Measurements from ENCODE around the gene HES7.

The HES7 gene

GRCh38 chr17:8166731-8167130, 42.8 kb upstream of the HES7 start:
- Histone ChIP-seq H3K4me3 (ENCODE audit: low read length) (no peak overlapping the region), H3K4me1 (ENCODE audit: low read length) (peaks cover 17% of the 10 kb centered on the region), H3K27ac (ENCODE audit: low read length) (no peak overlapping the region), H3K4me2 (ENCODE audit: low read length) (no peak overlapping the region), H2AFZ (ENCODE audit: low read depth, low read length) (no peak overlapping the region), H3K9me3 (ENCODE audit: insufficient read depth, low read length) (no peaks in the 10 kb centered on the region), H4K20me1 (ENCODE audit: insufficient read depth, low read length) (peaks cover 4% of the 10 kb centered on the region; the same call in 1 of the 2 replicates), H3K79me2 (ENCODE audit: low read length) (peaks cover 10% of the 10 kb centered on the region), H3K27me3 (ENCODE audit: low read depth, low read length) (no peaks in the 10 kb centered on the region), H3K36me3 (replicated peaks; ENCODE audit: low read depth, low read length) (no peaks in the 10 kb centered on the region), H3K9ac (ENCODE audit: low read length) (no peak overlapping the region)
- TF ChIP-seq EZH2phosphoT487 (IDR thresholded peaks at IDR 0.05; ENCODE audit: low read depth) = no peak
- no peak for TF ChIP-seq CTCF (IDR thresholded peaks at IDR 0.05; ENCODE audit: low read depth, low read length)

DNA sequence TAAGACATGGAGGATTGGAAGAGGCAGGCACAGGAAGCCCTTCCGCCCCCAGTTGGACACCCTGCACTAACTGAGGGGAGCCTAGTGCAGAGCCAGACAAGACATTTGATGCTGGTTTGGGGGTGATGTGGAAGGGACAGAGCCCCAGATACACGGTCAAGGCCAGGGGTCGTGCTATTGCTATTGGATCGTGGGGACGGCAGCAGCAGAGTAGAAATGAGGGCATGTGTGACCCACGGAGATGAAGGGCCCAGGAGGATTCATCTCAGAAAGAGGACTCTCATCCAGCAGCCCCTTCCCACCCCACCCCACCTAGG, 40.9 kb upstream of the HES7 start:
- peaks cover 8% of the 10 kb centered on the region; the same call in 1 of the 2 replicates for H4K20me1 ChIP-seq (ENCODE audit: insufficient read depth, low read length)
- H3K36me3 ChIP-seq (replicated peaks; ENCODE audit: low read depth, low read length) = peaks cover 2% of the 10 kb centered on the region
- H3K9ac ChIP-seq (ENCODE audit: low read length) = no peak overlapping the region
- no peak overlapping the region for H3K4me2 ChIP-seq (ENCODE audit: low read length)
- no peak overlapping the region for H3K27ac ChIP-seq (ENCODE audit: low read length)
- H3K79me2 ChIP-seq (ENCODE audit: low read length) = peaks cover 17% of the 10 kb centered on the region
- no peak overlapping the region for H3K4me3 ChIP-seq (ENCODE audit: low read length)
- H3K27me3 ChIP-seq (ENCODE audit: low read depth, low read length) = no peaks in the 10 kb centered on the region
- H2AFZ ChIP-seq (ENCODE audit: low read depth, low read length) = no peak overlapping the region
- no peaks in the 10 kb centered on the region for H3K9me3 ChIP-seq (ENCODE audit: insufficient read depth, low read length)
- H3K4me1 ChIP-seq (ENCODE audit: low read length) = peaks cover 27% of the 10 kb centered on the region
- TF ChIP-seq CTCF (IDR thresholded peaks at IDR 0.05; ENCODE audit: low read depth, low read length) = no peak
- TF ChIP-seq EZH2phosphoT487 (IDR thresholded peaks at IDR 0.05; ENCODE audit: low read depth) = no peak

GRCh38 chr17:8163978-8164814, 40.3 kb upstream of the HES7 start:
- Histone ChIP-seq H3K9ac (ENCODE audit: low read length) (peak overlapping the region; percentile 99), H3K27ac (ENCODE audit: low read length) (peak overlapping the region; percentile 71), H3K9me3 (ENCODE audit: insufficient read depth, low read length) (no peaks in the 10 kb centered on the region), H2AFZ (ENCODE audit: low read depth, low read length) (peak overlapping the region; percentile 41; the same call in 1 of the 2 replicates), H4K20me1 (ENCODE audit: insufficient read depth, low read length) (peaks cover 8% of the 10 kb centered on the region; the same call in 1 of the 2 replicates), H3K36me3 (replicated peaks; ENCODE audit: low read depth, low read length) (peaks cover 5% of the 10 kb centered on the region), H3K79me2 (ENCODE audit: low read length) (peaks cover 21% of the 10 kb centered on the region), H3K4me1 (ENCODE audit: low read length) (peaks cover 27% of the 10 kb centered on the region), H3K27me3 (ENCODE audit: low read depth, low read length) (no peaks in the 10 kb centered on the region), H3K4me3 (ENCODE audit: low read length) (peak overlapping the region; percentile 99), H3K4me2 (ENCODE audit: low read length) (peak overlapping the region; percentile 99)
- TF ChIP-seq CTCF (IDR thresholded peaks at IDR 0.05; ENCODE audit: low read depth, low read length) (no peak), EZH2phosphoT487 (IDR thresholded peaks at IDR 0.05; ENCODE audit: low read depth) (no peak)
